ENCODE data around the gene CHRND. TPM values are rescaled to one million over a fixed set of nuclear protein-coding genes. Genes with fewer than 3 reads are reported as not detected.
A peak's percentile ranks its signal among the peaks of the same experiment; 100 is the strongest.

Gene CHRND
- polyA plus RNA-seq, 3 donors, result not detected

GRCh38 chr2:232549655-232550353, 23.8 kb downstream of the CHRND start:
- peaks cover 81% of the 10 kb centered on the region for H3K79me2 ChIP-seq (ENCODE audit: insufficient read depth, low read length)
- intact Hi-C loops (cut with micrococcal nuclease), result loop anchor here (2.0 to 10.0 kb wide), 3 partner anchors 145 to 1085 kb away; partner anchors contain the start of genes GIGYF2 (in 2 of the 2) and NCL (in 1 of the 2)
- peaks cover 71% of the 10 kb centered on the region for H3K4me1 Mint-ChIP-seq
- H3K9me3 Mint-ChIP-seq, result no peaks in the 10 kb centered on the region
- H3K4me3 Mint-ChIP-seq, result peak overlapping the region; percentile 97 to 99
- peaks cover 45 to 62% of the 10 kb centered on the region in 2 donors for H3K4me1 ChIP-seq (ENCODE audit: control insufficient read depth in 1 of 2, insufficient read depth in 2 of 2, low read length in 2 of 2)
- peaks cover 0 to 27% of the 10 kb centered on the region in 2 donors for H3K36me3 ChIP-seq (replicated peaks in 1 of 2; ENCODE audit: control insufficient read depth in 1 of 2, insufficient read depth in 2 of 2, low read length in 2 of 2)
- H4K20me1 ChIP-seq (ENCODE audit: insufficient read depth, low read length), result peaks cover 59% of the 10 kb centered on the region
- no peak for DNase-seq
- peak overlapping the region; percentile 94 for H3K4me2 ChIP-seq (replicated peaks; ENCODE audit: extremely low read depth, low read length, poor library complexity, severe bottlenecking)
- WGBS (ENCODE audit: insufficient coverage), result 14% methylated on average over 12 of the region's 21 CpGs
- peak overlapping the region; percentile 94 for H3K27ac ChIP-seq (ENCODE audit: low read depth in 1 of 2, low read length in 2 of 2)
- peaks cover 20 to 47% of the 10 kb centered on the region in 2 donors for H3K36me3 Mint-ChIP-seq
- peaks cover 0 to 1% (median 0%) of the 10 kb centered on the region in 3 donors for H3K27me3 Mint-ChIP-seq (ENCODE audit: low read depth in 3 of 3)
- H2AFZ ChIP-seq (ENCODE audit: insufficient read depth, low read depth, low read length, poor library complexity, severe bottlenecking), result peak overlapping the region; percentile 88
- no peaks in the 10 kb centered on the region for H3K27me3 ChIP-seq (ENCODE audit: control insufficient read depth in 2 of 2, insufficient read depth in 2 of 2, low read length in 2 of 2)
- no peak for TF ChIP-seq CTCF (IDR thresholded peaks at IDR 0.05)
- peak overlapping the region; percentile 97 for H3K9ac ChIP-seq (ENCODE audit: insufficient read depth, low read length, poor library complexity, severe bottlenecking)
- no peaks in the 10 kb centered on the region for H3K9me3 ChIP-seq (replicated peaks in 1 of 2; ENCODE audit: control insufficient read depth in 1 of 2, insufficient read depth in 1 of 2, low read length in 2 of 2)
- peak overlapping the region; percentile 95 to 98 (median 96) for H3K27ac Mint-ChIP-seq
- H3K4me3 ChIP-seq (replicated peaks in 1 of 3; ENCODE audit: low read depth in 2 of 3, low read length in 3 of 3), result peak overlapping the region; percentile 64 to 88 (median 74)

GRCh38 chr2:232550354-232551249, 24.6 kb downstream of the CHRND start, which contains the start of the genes EIF4E2 and TIGD1:
Gene EIF4E2, plus strand, starts transcription at chr2:232550689. Its CDS starts 36 bp downstream, at chr2:232550725.
Gene TIGD1, minus strand, starts transcription at chr2:232550557. Its CDS starts 675 bp downstream, at chr2:232549882.
- H2AFZ ChIP-seq (ENCODE audit: insufficient read depth, low read depth, low read length, poor library complexity, severe bottlenecking), result peak within 1 kb of the TSS; percentile 88
- peak within 1 kb of the TSS; percentile 97 to 99 for H3K4me3 Mint-ChIP-seq
- H3K36me3 ChIP-seq (replicated peaks in 1 of 2; ENCODE audit: control insufficient read depth in 1 of 2, insufficient read depth in 2 of 2, low read length in 2 of 2), result peaks cover 0 to 34% of the 10 kb centered on the region in 2 donors
- peaks cover 86% of the 10 kb centered on the region for H3K79me2 ChIP-seq (ENCODE audit: insufficient read depth, low read length)
- no peaks in the 10 kb centered on the region for H3K9me3 Mint-ChIP-seq
- DNase-seq, result peak; percentile 90 to 94 (median 93)
- peaks cover 46 to 62% of the 10 kb centered on the region in 2 donors for H3K4me1 ChIP-seq (ENCODE audit: control insufficient read depth in 1 of 2, insufficient read depth in 2 of 2, low read length in 2 of 2)
- H3K4me2 ChIP-seq (replicated peaks; ENCODE audit: extremely low read depth, low read length, poor library complexity, severe bottlenecking), result peak within 1 kb of the TSS; percentile 94
- peaks cover 71% of the 10 kb centered on the region for H3K4me1 Mint-ChIP-seq
- intact Hi-C loops (cut with micrococcal nuclease), result loop anchor here (2.0 to 10.0 kb wide), 3 partner anchors 144 to 1086 kb away; partner anchors contain the start of genes GIGYF2 (in 2 of the 2) and NCL (in 1 of the 2)
- WGBS (ENCODE audit: insufficient coverage), result under 1% methylated on average over 64 of the region's 81 CpGs
- peaks cover 63% of the 10 kb centered on the region for H4K20me1 ChIP-seq (ENCODE audit: insufficient read depth, low read length)
- peak within 1 kb of the TSS; percentile 64 to 88 (median 74) for H3K4me3 ChIP-seq (replicated peaks in 1 of 3; ENCODE audit: low read depth in 2 of 3, low read length in 3 of 3)
- H3K27me3 ChIP-seq (ENCODE audit: control insufficient read depth in 2 of 2, insufficient read depth in 2 of 2, low read length in 2 of 2), result no peaks in the 10 kb centered on the region
- peaks cover 0 to 1% (median 0%) of the 10 kb centered on the region in 3 donors for H3K27me3 Mint-ChIP-seq (ENCODE audit: low read depth in 3 of 3)
- peak within 1 kb of the TSS; percentile 97 for H3K9ac ChIP-seq (ENCODE audit: insufficient read depth, low read length, poor library complexity, severe bottlenecking)
- H3K36me3 Mint-ChIP-seq, result peaks cover 21 to 49% of the 10 kb centered on the region in 2 donors
- TF ChIP-seq CTCF (IDR thresholded peaks at IDR 0.05), result peak; percentile 43
- H3K27ac Mint-ChIP-seq, result peak within 1 kb of the TSS; percentile 95 to 98 (median 96)
- H3K9me3 ChIP-seq (replicated peaks in 1 of 2; ENCODE audit: control insufficient read depth in 1 of 2, insufficient read depth in 1 of 2, low read length in 2 of 2), result no peaks in the 10 kb centered on the region
- peak within 1 kb of the TSS; percentile 94 for H3K27ac ChIP-seq (ENCODE audit: low read depth in 1 of 2, low read length in 2 of 2)
